MM.1S (cell line): ENCODE data around the gene MC2R.

Source experiments
- EZH2 ChIP-seq: fragments of 300-600 bp; sonication (generic); optimal IDR thresholded peaks from 2 replicates; pipeline ENCODE3; 2017; ENCODE audit warnings: low read depth, mild to moderate bottlenecking, antibody characterized with exemption, low read length, mixed read lengths
- TF ChIP-seq, protein P1 (sequence below): fragments of 300-600 bp; sonication (generic); IDR thresholded peaks from 2 replicates; pipeline ENCODE4 v1.5.1; 2016; ENCODE audit warnings: antibody characterized with exemption, low read length, mixed read lengths

DNA sequence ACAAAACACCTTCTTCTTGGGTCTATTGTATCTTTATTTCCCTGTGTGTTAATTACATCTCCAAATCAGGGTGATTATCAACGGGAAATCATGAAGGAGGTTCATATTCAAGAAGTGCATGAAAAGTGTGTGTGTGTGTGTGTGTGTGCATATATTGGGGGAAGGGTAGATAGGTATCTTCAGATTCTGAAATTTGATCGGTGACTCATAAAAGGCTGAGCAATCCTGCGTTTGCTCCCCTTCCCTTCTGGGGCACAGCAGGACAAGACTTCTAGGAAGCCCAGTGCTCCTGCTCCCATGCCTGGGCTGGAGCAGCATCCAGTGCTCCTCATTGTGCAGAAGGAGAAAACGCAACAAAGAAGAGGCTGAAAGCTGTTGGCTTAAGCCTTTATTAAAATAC lies 65.5 kb downstream of the MC2R start:
- TF ChIP-seq, protein P1, sequence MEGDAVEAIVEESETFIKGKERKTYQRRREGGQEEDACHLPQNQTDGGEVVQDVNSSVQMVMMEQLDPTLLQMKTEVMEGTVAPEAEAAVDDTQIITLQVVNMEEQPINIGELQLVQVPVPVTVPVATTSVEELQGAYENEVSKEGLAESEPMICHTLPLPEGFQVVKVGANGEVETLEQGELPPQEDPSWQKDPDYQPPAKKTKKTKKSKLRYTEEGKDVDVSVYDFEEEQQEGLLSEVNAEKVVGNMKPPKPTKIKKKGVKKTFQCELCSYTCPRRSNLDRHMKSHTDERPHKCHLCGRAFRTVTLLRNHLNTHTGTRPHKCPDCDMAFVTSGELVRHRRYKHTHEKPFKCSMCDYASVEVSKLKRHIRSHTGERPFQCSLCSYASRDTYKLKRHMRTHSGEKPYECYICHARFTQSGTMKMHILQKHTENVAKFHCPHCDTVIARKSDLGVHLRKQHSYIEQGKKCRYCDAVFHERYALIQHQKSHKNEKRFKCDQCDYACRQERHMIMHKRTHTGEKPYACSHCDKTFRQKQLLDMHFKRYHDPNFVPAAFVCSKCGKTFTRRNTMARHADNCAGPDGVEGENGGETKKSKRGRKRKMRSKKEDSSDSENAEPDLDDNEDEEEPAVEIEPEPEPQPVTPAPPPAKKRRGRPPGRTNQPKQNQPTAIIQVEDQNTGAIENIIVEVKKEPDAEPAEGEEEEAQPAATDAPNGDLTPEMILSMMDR: no peak
- TF ChIP-seq EZH2: no peak
